Measurements from ENCODE around the gene TCERG1.

GRCh38 chr5:146447734-146448380, 724 bp downstream of the TCERG1 start:
- TF ChIP-seq POLR2AphosphoS5 (IDR thresholded peaks at IDR 0.05; ENCODE audit: borderline replicate concordance, low read depth, low read length) (no peak), EZH2 (IDR thresholded peaks at IDR 0.05) (no peak)
